ENCODE results near the gene DGKB.

The DGKB gene

GRCh38 chr7:14184292-14184864, 718.2 kb downstream of the DGKB start:
- no peak for DNase-seq

- DNase-seq, result no peak
Measured at GRCh38 chr7:14179781-14180180, 722.8 kb downstream of the DGKB start.

DNA sequence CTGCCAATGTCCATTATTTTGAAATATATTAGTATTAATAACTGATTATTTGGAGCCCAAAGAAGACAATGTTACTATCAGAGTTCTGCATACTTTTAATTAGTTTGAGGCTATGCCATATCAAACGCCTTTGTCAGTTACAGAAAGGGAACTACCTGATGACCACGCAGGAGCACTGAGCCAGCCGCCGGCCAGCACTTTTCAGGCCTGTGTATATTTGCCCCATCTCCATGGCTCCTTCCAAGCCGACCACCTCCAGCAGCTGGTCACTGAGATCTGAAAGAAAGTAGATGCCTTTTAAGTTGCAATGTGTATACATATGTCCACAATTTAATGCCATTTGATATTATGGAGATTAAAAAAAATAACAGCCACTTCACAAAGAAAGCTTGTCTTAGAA, 724.7 kb downstream of the DGKB start:
- DNase-seq, result no peak

- no peak for DNase-seq
Measured at GRCh38 chr7:14170872-14171271, 731.7 kb downstream of the DGKB start.

DNA sequence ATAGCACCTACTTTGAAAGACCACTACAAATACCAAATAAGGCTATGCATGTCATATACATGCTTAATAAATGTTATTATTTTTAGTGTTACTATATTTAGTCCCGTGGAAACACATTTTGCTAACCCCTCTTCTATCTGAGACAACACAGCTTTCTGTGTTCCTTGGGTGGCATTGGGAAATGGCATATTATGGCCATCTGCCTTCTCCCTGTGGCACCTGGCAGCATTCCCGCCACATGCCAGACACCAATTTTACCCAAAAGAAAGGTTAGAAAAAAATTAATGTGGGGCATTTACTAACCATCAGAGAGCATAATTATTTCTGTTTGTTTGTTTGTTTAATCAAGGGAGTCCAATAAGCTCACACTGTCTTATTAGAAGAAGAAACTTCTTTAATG, 744.4 kb downstream of the DGKB start:
- no peak for DNase-seq

- DNase-seq, result no peak
Measured at GRCh38 chr7:14156436-14156835, 746.1 kb downstream of the DGKB start.

- no peak for DNase-seq
Measured at GRCh38 chr7:14148974-14149373, 753.6 kb downstream of the DGKB start.

DNA sequence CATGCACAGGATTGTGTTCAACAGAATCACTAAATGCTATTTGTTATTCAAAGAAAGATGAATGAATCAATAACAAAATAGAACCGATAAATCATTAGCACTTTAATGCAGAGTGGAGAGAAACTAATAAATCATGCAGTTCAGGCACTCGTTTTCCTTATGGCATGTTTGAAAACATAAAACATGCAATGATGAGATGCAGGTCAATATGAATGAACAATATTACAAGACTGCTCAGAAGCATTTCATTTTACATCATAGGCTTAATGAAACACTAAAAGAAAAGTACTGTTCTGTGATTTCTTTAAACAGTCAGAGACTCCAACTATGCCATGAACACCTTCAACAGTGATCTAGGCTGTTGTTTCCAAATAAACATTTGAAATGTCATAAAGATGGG, 755.0 kb downstream of the DGKB start:
- no peak for DNase-seq

DNA sequence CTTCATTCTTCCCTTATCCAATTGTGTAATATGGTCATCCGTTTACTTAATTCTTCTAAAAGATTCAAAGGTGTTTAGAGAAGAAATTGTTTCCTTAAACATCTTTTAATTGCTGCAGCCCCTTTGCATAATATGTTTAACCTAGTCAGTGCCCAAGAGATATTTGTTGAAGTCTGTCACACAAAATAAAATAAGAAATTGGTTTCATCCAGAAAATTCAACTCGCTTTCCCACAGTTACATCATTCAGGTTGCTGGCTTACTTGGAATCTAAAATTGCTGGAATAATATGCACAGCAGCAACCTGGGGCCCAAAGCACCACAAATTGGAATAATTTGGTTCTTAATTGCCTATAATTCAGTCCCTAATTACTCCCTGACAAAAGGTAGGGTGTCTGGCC, 758.0 kb downstream of the DGKB start:
- no peak for DNase-seq

- DNase-seq, result no peak
Measured at GRCh38 chr7:14144109-14144508, 758.4 kb downstream of the DGKB start.

DNA sequence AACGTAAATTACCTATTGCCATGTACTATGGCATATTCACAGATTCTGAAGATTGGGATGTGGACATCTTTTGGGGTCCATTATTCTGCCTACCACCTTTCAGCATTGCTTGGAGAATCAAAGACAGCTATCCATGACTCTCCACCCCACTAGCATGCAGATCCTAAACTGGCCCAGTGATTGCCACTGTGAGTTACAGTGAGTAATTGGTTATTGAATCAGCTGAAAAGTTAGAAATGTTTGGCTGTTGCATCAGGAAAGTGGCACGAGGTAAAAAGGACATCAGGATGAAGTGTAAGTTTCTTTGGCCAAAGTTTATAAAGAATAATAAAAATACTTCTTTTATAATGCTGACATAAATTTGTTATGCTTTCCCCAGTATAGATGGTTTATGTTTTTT, 764.9 kb downstream of the DGKB start:
- no peak for DNase-seq

DNA sequence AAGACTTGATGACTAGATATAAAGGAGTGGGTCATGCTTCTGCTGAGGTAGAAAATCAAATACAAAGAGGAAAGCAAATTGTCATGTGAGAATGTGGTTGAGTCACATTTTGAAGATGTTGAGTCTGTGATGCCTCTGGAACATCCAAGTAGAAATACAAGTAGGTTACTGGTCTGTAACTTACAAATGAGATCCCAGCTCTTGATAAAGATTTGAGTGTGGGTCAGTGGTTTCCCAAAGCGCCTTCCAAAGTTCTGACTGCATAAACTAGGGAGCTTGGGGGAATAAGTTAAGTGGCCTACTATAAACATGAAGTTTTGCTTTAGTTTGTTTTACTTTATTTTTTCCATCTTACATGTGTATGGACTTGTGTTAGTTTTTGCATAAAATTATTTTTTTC, 768.8 kb downstream of the DGKB start:
- no peak for DNase-seq

GRCh38 chr7:14125998-14126397, 776.6 kb downstream of the DGKB start:
- DNase-seq, result no peak

- no peak for DNase-seq
Measured at GRCh38 chr7:14124716-14125115, 777.8 kb downstream of the DGKB start.

- no peak for DNase-seq
Measured at GRCh38 chr7:14123923-14124322, 778.6 kb downstream of the DGKB start.

GRCh38 chr7:14115701-14116100, 786.9 kb downstream of the DGKB start:
- no peak for DNase-seq

GRCh38 chr7:14104861-14105260, 797.7 kb downstream of the DGKB start:
- no peak for DNase-seq

GRCh38 chr7:14096159-14096558, 806.4 kb downstream of the DGKB start:
- no peak for DNase-seq

DNA sequence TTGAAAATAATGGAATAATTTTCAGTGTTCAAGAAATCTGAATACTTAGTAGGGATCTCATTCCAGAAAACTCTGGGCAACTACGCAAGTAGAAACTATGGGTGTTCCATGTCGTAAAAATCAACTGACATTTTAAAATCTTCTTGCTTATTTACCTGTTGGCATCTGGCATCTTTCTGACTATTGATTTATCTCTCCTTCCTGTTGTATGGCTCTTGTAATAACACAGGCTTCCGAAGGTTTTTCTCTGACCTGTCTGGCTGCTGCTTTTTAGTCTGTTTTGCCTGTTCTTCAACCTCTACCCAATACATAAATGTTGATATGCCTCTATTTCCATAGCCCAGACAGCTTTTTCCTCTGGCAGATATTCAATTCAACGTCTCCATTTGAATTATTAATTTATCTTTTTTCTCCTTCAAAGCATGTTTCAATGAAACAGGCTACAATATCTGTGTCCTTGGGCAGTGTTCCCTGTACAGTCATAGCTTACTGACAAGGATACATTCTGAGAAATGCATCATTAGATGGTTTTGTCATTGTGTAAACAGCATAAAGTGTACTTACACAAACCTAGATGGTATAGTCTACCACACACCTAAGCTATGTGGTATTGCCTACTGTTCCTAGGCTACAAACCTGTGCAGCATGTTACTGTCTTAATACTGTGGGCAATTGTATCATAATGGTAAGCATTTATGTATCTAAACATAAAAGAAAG, 807.2 kb downstream of the DGKB start:
- DNase-seq, result no peak
